K562 (cell line): ENCODE measurements around the gene PNP. TPM values are rescaled to one million over a fixed set of nuclear protein-coding genes. Genes with fewer than 3 reads are reported as not detected.

Source experiments
- ADNP ChIP-seq: fragments of 200-800 bp; sonication (Bioruptor generic); IDR thresholded peaks from 2 replicates; pipeline ENCODE4 v1.6.1; 2016; ENCODE audit warnings: missing genetic modification characterization, missing compliant biosample characterization
- ARNT ChIP-seq, 2 experiments: fragments of 450-650 bp; IDR thresholded peaks; 2 replicates each; pipeline ENCODE4 v1.6.1; 2016; ENCODE audit warnings: mild to moderate bottlenecking in 1 of 2
- CBX8 ChIP-seq: fragments of 200-600 bp; sonication (generic); IDR thresholded peaks from 2 replicates; pipeline ENCODE4 v1.6.1; 2012; ENCODE audit warnings: borderline replicate concordance, mixed run types, low read depth, mild to moderate bottlenecking, moderate library complexity, mixed read lengths, low read length, control low read depth, inconsistent platforms; ENCODE audit not compliant: poor library complexity, severe bottlenecking; ENCODE audit errors: extremely low read depth
- DIDO1 ChIP-seq: fragments of 450-650 bp; IDR thresholded peaks from 2 replicates; pipeline ENCODE4 v1.6.1; 2016; ENCODE audit warnings: low read depth, missing biosample characterization, missing genetic modification characterization
- EHMT2 ChIP-seq: fragments of 450-650 bp; IDR thresholded peaks from 2 replicates; pipeline ENCODE4 v1.6.1; 2018; ENCODE audit warnings: antibody characterized with exemption
- ELF4 ChIP-seq: fragments of 450-650 bp; formaldehyde crosslinking; IDR thresholded peaks from 2 replicates; pipeline ENCODE4 v1.4.0; 2022; ENCODE audit warnings: missing genetic modification characterization
- ETS2 ChIP-seq: IDR thresholded peaks from 2 replicates; pipeline ENCODE4 v1.6.1; 2016; ENCODE audit warnings: borderline replicate concordance, missing genetic modification characterization, mild to moderate bottlenecking, moderate library complexity, missing compliant biosample characterization; ENCODE audit not compliant: poor library complexity, severe bottlenecking
- FOXJ2 ChIP-seq: fragments of 200-800 bp; sonication (Bioruptor generic); IDR thresholded peaks from 2 replicates; pipeline ENCODE4 v1.6.1; 2016; ENCODE audit warnings: missing genetic modification characterization, missing compliant biosample characterization
- GABPB1 ChIP-seq: sonication (generic); formaldehyde crosslinking; IDR thresholded peaks from 2 replicates; pipeline ENCODE4 v1.8.0; 2022; ENCODE audit warnings: mild to moderate bottlenecking, missing genetic modification reagents
- GATAD2B ChIP-seq: fragments of 450-650 bp; IDR thresholded peaks from 2 replicates; pipeline ENCODE4 v1.6.1; 2017; ENCODE audit warnings: mild to moderate bottlenecking, borderline replicate concordance
- KLF6 ChIP-seq: fragments of 250-450 bp; sonication (Bioruptor Pico); IDR thresholded peaks from 2 replicates; pipeline ENCODE4 v1.4.0; 2020; ENCODE audit warnings: mild to moderate bottlenecking, moderate library complexity, borderline replicate concordance
- NFE2 ChIP-seq: IDR thresholded peaks from 2 replicates; pipeline ENCODE4 v1.6.1; 2014; ENCODE audit warnings: antibody characterized with exemption, low read depth
- NR2C2 ChIP-seq, 2 experiments: fragments of 200-800 bp in 1 of 2; sonication (Bioruptor generic) in 1 of 2; sonication (generic) in 1 of 2; formaldehyde crosslinking in 1 of 2; IDR thresholded peaks; 2 replicates each; pipeline versions ENCODE4 v1.6.1 to v1.8.0; 2016 to 2022; ENCODE audit warnings: mild to moderate bottlenecking in 1 of 2, missing compliant biosample characterization in 1 of 2, missing genetic modification characterization in 1 of 2, missing genetic modification reagents in 1 of 2
- RBBP5 ChIP-seq: fragments of 200-600 bp; sonication (generic); IDR thresholded peaks from 2 replicates; pipeline ENCODE4 v1.6.1; 2012; ENCODE audit warnings: borderline replicate concordance, mild to moderate bottlenecking, low read length, control low read depth, inconsistent platforms; ENCODE audit not compliant: insufficient read depth, poor library complexity, severe bottlenecking
- RBFOX2 ChIP-seq: fragments of 200-400 bp; formaldehyde crosslinking; IDR thresholded peaks from 2 replicates; pipeline ENCODE4 v1.6.1; 2017; ENCODE audit warnings: low read depth, mild to moderate bottlenecking, low read length, moderate library complexity
- SP2 ChIP-seq: IDR thresholded peaks from 2 replicates; pipeline ENCODE4 v1.6.1; 2011; ENCODE audit warnings: mild to moderate bottlenecking, low read depth, low read length, moderate library complexity; ENCODE audit not compliant: poor library complexity, severe bottlenecking; ENCODE audit errors: extremely low read depth
- SRSF3 ChIP-seq: fragments of 200-400 bp; formaldehyde crosslinking; IDR thresholded peaks from 2 replicates; pipeline ENCODE4 v1.6.1; 2016; ENCODE audit warnings: mild to moderate bottlenecking, low read length, moderate library complexity; ENCODE audit not compliant: insufficient read depth
- TBP ChIP-seq: optimal IDR thresholded peaks from 2 replicates; pipeline ENCODE3; 2011; ENCODE audit warnings: low read depth, low read length, improper control_type of control experiment
- XRCC5 ChIP-seq: fragments of 200-400 bp; formaldehyde crosslinking; IDR thresholded peaks from 2 replicates; pipeline ENCODE4 v1.6.1; 2017; ENCODE audit warnings: low read depth, mild to moderate bottlenecking, low read length
- ZBTB17 ChIP-seq: fragments of 450-650 bp; formaldehyde crosslinking; IDR thresholded peaks from 2 replicates; pipeline ENCODE4 v1.4.0; 2020; ENCODE audit warnings: mild to moderate bottlenecking
- ZNF217 ChIP-seq: sonication (generic); formaldehyde crosslinking; IDR thresholded peaks from 2 replicates; pipeline ENCODE4 v1.8.0; 2022; ENCODE audit warnings: mild to moderate bottlenecking, missing genetic modification reagents
- ZNF780A ChIP-seq: fragments of 250-450 bp; sonication (Bioruptor Pico); IDR thresholded peaks from 2 replicates; pipeline ENCODE4 v1.5.0; 2021; ENCODE audit warnings: mild to moderate bottlenecking
- ZZZ3 ChIP-seq: fragments of 450-650 bp; IDR thresholded peaks from 2 replicates; pipeline ENCODE4 v1.6.1; 2016; ENCODE audit warnings: antibody characterized with exemption, mild to moderate bottlenecking, moderate library complexity
- polyA plus RNA-seq, 8 experiments: library from polyadenylated mRNA; depleted of rRNA in 4 of 8; stranded (reverse) in 5 of 8; unstranded in 3 of 8; fragments of >200 nt; fragmentation: Nextera tagmentation in 2 of 8; fragmentation: Illumina TruSeq in 1 of 8; extraction: Ambion mirVana in 2 of 8; extraction: Trizol in 1 of 8; gene quantifications; 2 replicates each; pipeline versions ENCODE4 v1.2.1 to v1.2.3, GENCODE V29; 2011 to 2014; ENCODE audit warnings: inconsistent platforms in 1 of 8, missing spikeins in 1 of 8
- total RNA-seq, 7 experiments: library from RNA; depleted of rRNA in 6 of 7; stranded (reverse); fragments of >200 nt in 6 of 7; fragmentation: Illumina TruSeq in 2 of 7; extraction: Trizol in 2 of 7; gene quantifications; 2 replicates each; pipeline versions ENCODE4 v1.2.1 to v1.2.3, GENCODE V29; 2011 to 2021; ENCODE audit warnings: low replicate concordance in 1 of 7
- TF ChIP-seq, protein P1 (sequence below): fragments of 250-450 bp; sonication (Bioruptor Pico); IDR thresholded peaks from 2 replicates; pipeline ENCODE4 v1.8.0; 2022; ENCODE audit warnings: inconsistent platforms, mild to moderate bottlenecking, moderate library complexity, borderline replicate concordance
- TF ChIP-seq, protein P2 (sequence below), 2 experiments: fragments of 450-650 bp; IDR thresholded peaks; 2 replicates each; pipeline ENCODE4 v1.6.1; 2016

The PNP gene
- total and polyA plus RNA-seq, 9 of the 15 experiments (the other 6 are each of a cell fraction or from before 2014, with no cell fraction given): 92.5 to 288 (median 137) TPM

DNA sequence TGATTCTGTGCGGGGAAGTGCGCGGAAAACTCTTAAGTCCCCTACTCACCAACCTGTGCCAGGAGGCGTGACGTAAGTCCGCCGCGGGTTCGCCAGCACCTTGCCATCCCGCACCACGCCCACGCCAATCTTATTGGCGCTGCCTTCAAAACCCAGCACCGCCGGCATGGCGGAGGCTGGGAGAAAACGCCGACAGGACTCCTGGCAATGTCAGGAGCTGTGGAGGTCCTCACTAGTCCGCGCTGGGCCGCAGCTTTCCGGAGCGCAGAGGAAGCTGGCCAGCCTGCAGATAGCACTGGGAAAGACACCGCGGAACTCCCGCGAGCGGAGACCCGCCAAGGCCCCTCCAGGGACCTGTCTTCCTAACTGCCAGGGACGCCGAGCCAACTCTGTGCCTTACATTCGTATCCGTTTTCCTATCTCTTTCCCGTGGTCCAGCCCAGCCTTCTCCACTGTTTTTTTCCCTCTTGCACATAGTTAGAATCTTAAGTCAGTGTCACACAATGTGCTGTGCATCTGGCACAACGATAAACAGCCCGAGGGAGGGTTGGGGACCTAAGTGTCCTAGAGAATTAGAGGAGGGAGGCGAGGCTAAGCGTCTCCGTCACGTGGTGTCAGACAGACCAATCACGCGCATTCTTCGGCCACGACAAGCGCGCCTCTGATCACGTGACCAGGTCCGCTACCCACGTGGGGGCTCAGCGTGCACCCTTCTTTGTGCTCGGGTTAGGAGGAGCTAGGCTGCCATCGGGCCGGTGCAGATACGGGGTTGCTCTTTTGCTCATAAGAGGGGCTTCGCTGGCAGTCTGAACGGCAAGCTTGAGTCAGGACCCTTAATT is 14.5 kb upstream of the PNP start, which contains the start of the genes APEX1 and OSGEP (continued):
- TF ChIP-seq, protein P1, sequence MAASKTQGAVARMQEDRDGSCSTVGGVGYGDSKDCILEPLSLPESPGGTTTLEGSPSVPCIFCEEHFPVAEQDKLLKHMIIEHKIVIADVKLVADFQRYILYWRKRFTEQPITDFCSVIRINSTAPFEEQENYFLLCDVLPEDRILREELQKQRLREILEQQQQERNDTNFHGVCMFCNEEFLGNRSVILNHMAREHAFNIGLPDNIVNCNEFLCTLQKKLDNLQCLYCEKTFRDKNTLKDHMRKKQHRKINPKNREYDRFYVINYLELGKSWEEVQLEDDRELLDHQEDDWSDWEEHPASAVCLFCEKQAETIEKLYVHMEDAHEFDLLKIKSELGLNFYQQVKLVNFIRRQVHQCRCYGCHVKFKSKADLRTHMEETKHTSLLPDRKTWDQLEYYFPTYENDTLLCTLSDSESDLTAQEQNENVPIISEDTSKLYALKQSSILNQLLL (CRISPR knock-in tag): no peak
- TF ChIP-seq ELF4 (0 out of 2 replicates have a peak, but pooled peaks have one; percentile 47), DIDO1 (tag) (peak; percentile 57; the same call in 1 of the 2 replicates), ZZZ3 (no peak; the same call in 1 of the 2 replicates), NFE2 (peak; percentile 92), RBFOX2 (peak; percentile 91), FOXJ2 (tag) (peak; percentile 41; the same call in 1 of the 2 replicates), ARNT (IDR thresholded peaks at IDR 0.05) (peak in 1 of 2 experiments; percentile 57; a peak in 1 of 4 replicates), NR2C2 (CRISPR knock-in tag; IDR thresholded peaks at IDR 0.05) (no peak), NR2C2 (tag; IDR thresholded peaks at IDR 0.05) (peak; percentile 69), GATAD2B (no peak), EHMT2 (no peak), TBP (peak; percentile 87), XRCC5 (0 out of 2 replicates have a peak, but pooled peaks have one; percentile 15), ZNF780A (CRISPR knock-in tag) (no peak), ZBTB17 (peak; percentile 36; the same call in 1 of the 2 replicates), GABPB1 (CRISPR knock-in tag) (peak; percentile 49), CBX8 (no peak), ZNF217 (no peak), ADNP (tag) (no peak), ETS2 (tag) (no peak), SRSF3 (no peak), KLF6 (CRISPR knock-in tag) (peak; percentile 47; the same call in 1 of the 2 replicates), RBBP5 (peak; percentile 67), SP2 (no peak)
- TF ChIP-seq, protein P2, sequence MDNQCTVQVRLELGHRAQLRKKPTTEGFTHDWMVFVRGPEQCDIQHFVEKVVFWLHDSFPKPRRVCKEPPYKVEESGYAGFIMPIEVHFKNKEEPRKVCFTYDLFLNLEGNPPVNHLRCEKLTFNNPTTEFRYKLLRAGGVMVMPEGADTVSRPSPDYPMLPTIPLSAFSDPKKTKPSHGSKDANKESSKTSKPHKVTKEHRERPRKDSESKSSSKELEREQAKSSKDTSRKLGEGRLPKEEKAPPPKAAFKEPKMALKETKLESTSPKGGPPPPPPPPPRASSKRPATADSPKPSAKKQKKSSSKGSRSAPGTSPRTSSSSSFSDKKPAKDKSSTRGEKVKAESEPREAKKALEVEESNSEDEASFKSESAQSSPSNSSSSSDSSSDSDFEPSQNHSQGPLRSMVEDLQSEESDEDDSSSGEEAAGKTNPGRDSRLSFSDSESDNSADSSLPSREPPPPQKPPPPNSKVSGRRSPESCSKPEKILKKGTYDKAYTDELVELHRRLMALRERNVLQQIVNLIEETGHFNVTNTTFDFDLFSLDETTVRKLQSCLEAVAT (IDR thresholded peaks at IDR 0.05): 0 out of 4 replicates have a peak, but pooled peaks of 1 of the 2 experiments have one; percentile 37
